GM12878 (cell line): ENCODE measurements around the gene TMEM272. TPM values are rescaled to one million over a fixed set of nuclear protein-coding genes. Genes with fewer than 3 reads are reported as not detected.

ENCODE experiments used
- ATAC-seq: fragments of 200-7000 bp; cut with Tn5 transposase; 3 replicates; pipeline ENCODE4 v1.9.1; 2020; ENCODE audit warnings: mild to moderate bottlenecking, moderate library complexity
- BruUV-seq: library from RNA; stranded (reverse); fragments of 400-500 nt; replicated peaks from 2 replicates; lab custom pipeline; 2021; lab: Mats Ljungman, UMichigan
- CTCF ChIA-PET: fragments of 300-600 bp; sonication (Branson Sonifier 250); formaldehyde crosslinking; extraction: SDS; loops from one replicate; lab custom pipeline; 2021; ENCODE audit warnings: inconsistent platforms; lab: Yijun Ruan, JAX
- POLR2A ChIA-PET: fragments of 350-600 bp; formaldehyde crosslinking; extraction: SDS; loops from one replicate; lab custom pipeline; 2021; ENCODE audit warnings: inconsistent platforms; lab: Charles Lee
- RAD21 ChIA-PET: fragments of 300-600 bp; sonication (Branson Sonifier 250); formaldehyde crosslinking; loops from one replicate; lab custom pipeline; 2023; ENCODE audit warnings: antibody characterized with exemption; ENCODE audit not compliant: unreplicated experiment; lab: Charles Lee
- SMC1A ChIA-PET: fragments of 300-600 bp; sonication (Branson Sonifier 250); formaldehyde crosslinking; loops from one replicate; lab custom pipeline; 2023; ENCODE audit not compliant: unreplicated experiment, uncharacterized antibody; lab: Charles Lee
- DNase-seq: peaks from one replicate; pipeline ENCODE4 v3.0.0-alpha.2; 2011; ENCODE audit warnings: low read depth, low spot score
- FAIRE-seq: peaks from 3 replicates; lab custom pipeline; 2011; peaks lifted over from hg19 to GRCh38; lab: Jason Lieb, UNC
- H2AFZ ChIP-seq: 2 replicates; pipeline ENCODE4 v1.6.0; 2011; ENCODE audit warnings: low read depth, low read length, control low read depth; ENCODE audit not compliant: control insufficient read depth
- H3K27ac ChIP-seq: 2 replicates; pipeline ENCODE4 v1.5.1; 2011; ENCODE audit warnings: control low read depth; ENCODE audit not compliant: control insufficient read depth, insufficient read depth
- H3K27me3 ChIP-seq, 2 experiments: replicated peaks in 1 of 2; 2 replicates each; pipeline versions ENCODE4 v1.6.0 to v1.6.1; 2011; ENCODE audit warnings: low read length in 1 of 2; ENCODE audit not compliant: control insufficient read depth in 2 of 2, insufficient read depth in 2 of 2
- H3K36me3 ChIP-seq, 2 experiments: 2 replicates each; pipeline ENCODE4 v1.5.1; 2011; ENCODE audit warnings: low read length in 1 of 2; ENCODE audit not compliant: control insufficient read depth in 2 of 2, insufficient read depth in 2 of 2
- H3K4me1 ChIP-seq: 2 replicates; pipeline ENCODE4 v1.6.1; 2011; ENCODE audit warnings: mild to moderate bottlenecking, low read length, moderate library complexity, mixed read lengths; ENCODE audit not compliant: control insufficient read depth, insufficient read depth
- H3K4me2 ChIP-seq: 2 replicates; pipeline ENCODE4 v1.6.0; 2011; ENCODE audit warnings: control low read depth; ENCODE audit not compliant: control insufficient read depth, insufficient read depth
- H3K4me3 ChIP-seq: fragments of 200-600 bp; sonication (generic); 2 replicates; pipeline ENCODE4 v1.5.1; 2016
- H3K79me2 ChIP-seq: 2 replicates; pipeline ENCODE4 v1.6.0; 2011; ENCODE audit warnings: low read length; ENCODE audit not compliant: control insufficient read depth, insufficient read depth
- H3K9ac ChIP-seq: 2 replicates; pipeline ENCODE4 v1.8.0; 2011; ENCODE audit warnings: low read length, control low read depth, mixed read lengths; ENCODE audit not compliant: control insufficient read depth, insufficient read depth
- H3K9me3 ChIP-seq: replicated peaks from 3 replicates; pipeline ENCODE4 v1.5.1; 2011; ENCODE audit warnings: mild to moderate bottlenecking, low read length; ENCODE audit not compliant: control insufficient read depth, insufficient read depth
- H4K20me1 ChIP-seq: 2 replicates; pipeline ENCODE4 v1.6.0; 2011; ENCODE audit not compliant: control insufficient read depth, insufficient read depth
- CBX5 ChIP-seq: sonication (generic); IDR thresholded peaks from 2 replicates; pipeline ENCODE4 v1.6.1; 2016; ENCODE audit warnings: low read depth, moderate library complexity, mild to moderate bottlenecking, inconsistent platforms
- CREM ChIP-seq: IDR thresholded peaks from 2 replicates; pipeline ENCODE4 v1.6.1; 2014; ENCODE audit warnings: antibody characterized with exemption, low read depth
- DPF2 ChIP-seq: fragments of 450-650 bp; IDR thresholded peaks from 2 replicates; pipeline ENCODE4 v1.6.1; 2017; ENCODE audit warnings: mild to moderate bottlenecking
- GABPA ChIP-seq: IDR thresholded peaks from 2 replicates; pipeline ENCODE4 v1.6.1; 2014; ENCODE audit warnings: antibody characterized with exemption, low read depth, mild to moderate bottlenecking, inconsistent platforms
- HDGF ChIP-seq: fragments of 450-650 bp; IDR thresholded peaks from 2 replicates; pipeline ENCODE4 v1.6.1; 2016; ENCODE audit warnings: antibody characterized with exemption
- KLF5 ChIP-seq: fragments of 450-650 bp; IDR thresholded peaks from 2 replicates; pipeline ENCODE4 v1.6.1; 2014; ENCODE audit warnings: mild to moderate bottlenecking; ENCODE audit not compliant: partially characterized antibody
- MEF2B ChIP-seq: fragments of 450-650 bp; IDR thresholded peaks from 2 replicates; pipeline ENCODE4 v1.6.1; 2018; ENCODE audit warnings: mild to moderate bottlenecking, moderate library complexity; ENCODE audit not compliant: partially characterized antibody, poor library complexity, severe bottlenecking
- MTA3 ChIP-seq: IDR thresholded peaks from 2 replicates; pipeline ENCODE4 v1.6.1; 2012; ENCODE audit warnings: low read length, inconsistent platforms, borderline replicate concordance
- NBN ChIP-seq: fragments of 450-650 bp; IDR thresholded peaks from 2 replicates; pipeline ENCODE4 v1.6.1; 2016
- NFYB ChIP-seq: IDR thresholded peaks from 2 replicates; pipeline ENCODE4 v1.6.1; 2011; ENCODE audit warnings: low read depth, mild to moderate bottlenecking, low read length, improper control_type of control experiment, moderate library complexity; ENCODE audit not compliant: insufficient read depth
- POLR2AphosphoS5 ChIP-seq: IDR thresholded peaks from 2 replicates; pipeline ENCODE4 v1.6.1; 2011; ENCODE audit warnings: mild to moderate bottlenecking, low read length, inconsistent platforms
- SIX5 ChIP-seq: IDR thresholded peaks from 2 replicates; pipeline ENCODE4 v1.6.1; 2011; ENCODE audit warnings: mild to moderate bottlenecking, low read depth, low read length, moderate library complexity; ENCODE audit not compliant: severe bottlenecking
- SREBF1 ChIP-seq: IDR thresholded peaks from 2 replicates; pipeline ENCODE4 v1.6.1; 2012; ENCODE audit warnings: mild to moderate bottlenecking, low read length
- STAT3 ChIP-seq: IDR thresholded peaks from 2 replicates; pipeline ENCODE4 v1.6.1; 2011; ENCODE audit warnings: low read depth, low read length, improper control_type of control experiment
- USF2 ChIP-seq: IDR thresholded peaks from 2 replicates; pipeline ENCODE4 v1.6.1; 2011; ENCODE audit warnings: low read depth, low read length, improper control_type of control experiment, borderline replicate concordance
- ZBTB33 ChIP-seq: fragments of 450-650 bp; IDR thresholded peaks from 2 replicates; pipeline ENCODE4 v1.6.1; 2017; ENCODE audit warnings: mild to moderate bottlenecking
- ZNF592 ChIP-seq: fragments of 450-650 bp; IDR thresholded peaks from 2 replicates; pipeline ENCODE4 v1.6.1; 2017; ENCODE audit warnings: mild to moderate bottlenecking, moderate library complexity
- WGBS: methylation state at CpG from one replicate; pipeline ENCODE4 v1.1.6; 2016; ENCODE audit warnings: low lambda C conversion rate; ENCODE audit not compliant: insufficient replicate concordance, insufficient coverage; ENCODE audit errors: missing lambda C conversion rate; 5-methylcytosine and 5-hydroxymethylcytosine counted together
- in situ Hi-C: fragments of 300-500 bp; cut with MboI; formaldehyde crosslinking; loops from 9 replicates; pipeline ENCODE4 v1.14.3; 2018; ENCODE audit warnings: mixed read lengths
- intact Hi-C: fragments of 100-400 bp; cut with micrococcal nuclease; formaldehyde crosslinking; loops from one replicate; pipeline ENCODE4 v1.14.2; 2022; ENCODE audit not compliant: unreplicated experiment
- polyA plus RNA-seq, 11 experiments: library from polyadenylated mRNA; depleted of rRNA in 4 of 11; unstranded in 6 of 11; stranded (reverse) in 5 of 11; fragments of >200 nt; fragmentation: Nextera tagmentation in 4 of 11; fragmentation: Illumina TruSeq in 1 of 11; extraction: Ambion mirVana in 4 of 11; extraction: Trizol in 1 of 11; gene quantifications; 1 replicate in 1 of 11; 2 replicates in 10 of 11; pipeline versions ENCODE4 v1.2.1 to v1.2.3, GENCODE V29; 2011 to 2016; ENCODE audit warnings: inconsistent platforms in 2 of 11, missing spikeins in 2 of 11, low read depth in 1 of 11
- total RNA-seq, 4 experiments: library from RNA; depleted of rRNA in 3 of 4; stranded (reverse); fragments of >200 nt in 3 of 4; fragmentation: Illumina TruSeq in 1 of 4; extraction: Trizol in 1 of 4; gene quantifications; 2 replicates each; pipeline versions ENCODE4 v1.2.1 to v1.2.3, GENCODE V29; 2013 to 2021
- TF ChIP-seq, protein P1 (sequence below): IDR thresholded peaks from 2 replicates; pipeline ENCODE4 v1.6.1; 2011; ENCODE audit warnings: low read depth, mild to moderate bottlenecking, low read length, moderate library complexity, borderline replicate concordance; ENCODE audit errors: extremely low read depth

The TMEM272 gene
- total and polyA plus RNA-seq, 10 of the 15 experiments (the other 5 are each of a cell fraction or from before 2014, with no cell fraction given) = 0.01 to 0.04 TPM; not detected in 8

GRCh38 chr13:51783428-51784094 lies 61.4 kb downstream of the TMEM272 start:
- H3K4me1 ChIP-seq = peaks cover 5% of the 10 kb centered on the region; the same call in 1 of the 2 replicates
- in situ Hi-C loops = no loop called here
- FAIRE-seq = no peak
- no peak overlapping the region for H2AFZ ChIP-seq
- no peak for ATAC-seq
- H4K20me1 ChIP-seq = no peaks in the 10 kb centered on the region
- no peak overlapping the region for H3K9ac ChIP-seq
- POLR2A ChIA-PET = interaction anchor here (1.0 kb wide), 1 partner anchor 330 kb away, joined by 3 read pairs; no protein-coding TSS in a partner anchor
- H3K79me2 ChIP-seq = no peaks in the 10 kb centered on the region
- intact Hi-C loops = no loop called here
- no peak overlapping the region for H3K4me3 ChIP-seq
- no peak for DNase-seq
- H3K4me2 ChIP-seq = no peak overlapping the region
- RAD21 ChIA-PET = interaction anchor here (1.5 kb wide), 1 partner anchor 14 kb away, joined by 8 read pairs; no protein-coding TSS in a partner anchor
- 81% methylated on average over 9 of the region's 9 CpGs for WGBS
- H3K27ac ChIP-seq = no peak overlapping the region
- no peaks in the 10 kb centered on the region for H3K9me3 ChIP-seq
- BruUV-seq = no TSS peak
- SMC1A ChIA-PET = interaction anchor here (0.8 to 1.5 kb wide), 4 partner anchors 11 to 658 kb away, joined by 3 to 10 read pairs (median 6); no protein-coding TSS in a partner anchor
- no peaks in the 10 kb centered on the region for H3K36me3 ChIP-seq
- CTCF ChIA-PET = interaction anchor here (1.6 to 3.5 kb wide), 3 partner anchors 10 to 19 kb away, joined by 5 to 14 read pairs (median 12); no protein-coding TSS in a partner anchor
- H3K27me3 ChIP-seq = no peaks in the 10 kb centered on the region
- no peak for TF ChIP-seq USF2
- TF ChIP-seq GABPA = no peak
- no peak for TF ChIP-seq ZBTB33
- TF ChIP-seq SIX5 = no peak
- no peak for TF ChIP-seq NFYB
- TF ChIP-seq STAT3 = no peak
- TF ChIP-seq CREM = no peak
- no peak for TF ChIP-seq POLR2AphosphoS5
- TF ChIP-seq, protein P1, sequence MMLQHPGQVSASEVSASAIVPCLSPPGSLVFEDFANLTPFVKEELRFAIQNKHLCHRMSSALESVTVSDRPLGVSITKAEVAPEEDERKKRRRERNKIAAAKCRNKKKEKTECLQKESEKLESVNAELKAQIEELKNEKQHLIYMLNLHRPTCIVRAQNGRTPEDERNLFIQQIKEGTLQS = no peak
- TF ChIP-seq CBX5 = no peak
- TF ChIP-seq SREBF1 = no peak
- no peak for TF ChIP-seq ZNF592
- no peak for TF ChIP-seq KLF5
- TF ChIP-seq DPF2 = no peak
- no peak for TF ChIP-seq HDGF
- no peak for TF ChIP-seq MEF2B
- no peak for TF ChIP-seq MTA3
- no peak for TF ChIP-seq NBN
